Astrocyte of the spinal cord (primary cell): ENCODE measurements around the gene HDAC4.
A peak's percentile ranks its signal among the peaks of the same experiment; 100 is the strongest.

Source experiments
- DNase-seq: peaks from one replicate; pipeline ENCODE4 v3.0.0; 2011; ENCODE audit warnings: low read depth, low spot score
- H3K4me3 ChIP-seq: 2 replicates; pipeline ENCODE4 v1.5.1; 2011; ENCODE audit warnings: low read depth, mild to moderate bottlenecking, low read length, moderate library complexity
- CTCF ChIP-seq: IDR thresholded peaks from 2 replicates; pipeline ENCODE4 v1.5.1; 2012; ENCODE audit warnings: low read depth, mild to moderate bottlenecking, low read length, inconsistent platforms
- in situ Hi-C: cut with HindIII; loops from 2 replicates; pipeline ENCODE4 v1.10.0; 2017; ENCODE audit warnings: low sequenced_read_pairs

HDAC4 gene

DNA sequence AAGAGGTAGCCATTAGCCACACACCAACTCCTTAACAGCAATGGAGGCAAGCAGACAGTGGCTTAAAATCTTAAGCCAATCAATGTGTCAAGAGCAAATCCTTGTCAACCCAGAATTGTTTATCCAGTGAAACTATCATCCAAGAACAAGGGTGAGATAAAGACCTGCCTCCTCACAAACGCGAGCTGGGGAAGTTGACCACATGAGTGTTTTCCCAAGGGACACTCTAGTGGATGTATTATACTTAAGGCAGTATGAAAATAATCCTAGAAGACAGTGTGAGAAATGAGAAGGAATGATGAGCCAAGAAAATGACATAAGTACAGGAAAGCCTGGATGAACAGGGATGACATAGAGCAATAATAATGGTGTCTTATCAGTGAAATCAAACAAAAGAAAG, 343.3 kb downstream of the HDAC4 start:
- no peak overlapping the region for H3K4me3 ChIP-seq
- DNase-seq: no peak
- in situ Hi-C loops: no loop called here
- no peak for TF ChIP-seq CTCF

GRCh38 chr2:239056611-239057010, 344.2 kb downstream of the HDAC4 start:
- no peak for TF ChIP-seq CTCF
- in situ Hi-C loops: no loop called here
- no peak for DNase-seq
- no peak overlapping the region for H3K4me3 ChIP-seq

GRCh38 chr2:239055756-239056493, 344.9 kb downstream of the HDAC4 start:
- no peak for TF ChIP-seq CTCF
- in situ Hi-C loops: no loop called here
- peak; percentile 17 for DNase-seq
- H3K4me3 ChIP-seq: no peak overlapping the region

DNA sequence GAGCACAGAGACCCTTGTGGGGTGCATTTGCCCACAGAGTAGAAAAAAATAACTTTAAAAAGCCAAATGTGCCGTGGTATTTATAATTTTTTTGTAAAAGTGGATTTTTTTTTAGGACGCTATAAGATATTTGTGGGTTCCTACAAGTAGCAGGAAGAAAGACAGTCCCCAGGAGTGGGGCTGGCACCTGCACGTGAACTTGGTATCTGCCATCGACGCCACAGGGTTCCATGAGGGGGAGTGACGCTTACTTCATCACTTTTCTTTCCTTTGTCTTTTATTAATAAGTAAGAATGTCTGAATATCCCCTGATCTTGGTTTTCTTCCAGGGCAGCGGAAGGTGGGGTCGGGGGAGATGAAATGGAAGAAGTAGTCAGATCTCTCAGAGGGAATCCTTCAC, 345.9 kb downstream of the HDAC4 start:
- in situ Hi-C loops: no loop called here
- TF ChIP-seq CTCF: no peak
- no peak for DNase-seq
- H3K4me3 ChIP-seq: no peak overlapping the region

DNA sequence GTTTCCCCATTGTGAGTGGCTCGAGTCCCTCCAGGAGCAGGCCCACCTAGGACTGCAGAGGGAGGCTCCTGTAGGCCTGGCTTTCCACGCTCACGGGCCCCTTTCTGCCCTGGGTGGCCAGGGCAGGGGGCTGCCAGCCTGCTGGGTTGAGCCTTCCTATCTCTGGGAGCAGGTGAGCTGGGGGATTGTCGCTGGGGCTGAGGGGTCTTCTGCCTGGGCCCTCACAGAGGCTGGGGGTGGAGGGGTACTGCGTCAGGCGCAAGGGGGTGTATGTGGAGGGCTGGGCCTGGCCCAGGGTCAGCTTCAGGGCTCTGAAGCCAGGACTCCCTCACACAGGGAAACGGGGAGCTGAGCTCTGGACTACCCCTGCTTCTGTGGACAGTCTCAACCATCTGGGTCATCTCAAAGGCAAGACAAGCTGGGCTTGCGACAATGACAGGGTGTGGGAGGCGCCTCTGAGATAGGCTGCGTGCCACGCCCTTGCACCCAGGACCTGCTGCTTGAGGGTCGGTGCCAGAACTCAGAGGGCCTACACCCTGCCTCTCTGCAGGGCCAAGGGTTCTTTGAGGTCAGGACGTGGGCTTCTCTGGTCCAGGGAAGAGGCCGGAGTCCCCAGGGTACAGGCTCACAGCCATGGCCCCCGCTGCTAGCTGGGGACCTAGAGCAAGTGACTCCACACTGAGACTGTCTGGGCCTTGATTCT, 346.9 kb downstream of the HDAC4 start:
- in situ Hi-C loops: no loop called here

More for the DNA sequence above, 346.9 kb downstream of the HDAC4 start:
- no peak for DNase-seq
- no peak for TF ChIP-seq CTCF
- H3K4me3 ChIP-seq: no peak overlapping the region
